Measurements from ENCODE around the gene MIOS. TPM values are rescaled to one million over a fixed set of nuclear protein-coding genes. Genes with fewer than 3 reads are reported as not detected.
A peak's percentile ranks its signal among the peaks of the same experiment; 100 is the strongest.
"Not testable (repeated sequence)": the region's sequence is repeated elsewhere in the genome, so short reads cannot be mapped to it uniquely, and the experiment has no call there.

The MIOS gene
- total and polyA plus RNA-seq, 3 experiments from 2014 or later, result 18.8 to 38.7 (median 38.2) TPM

GRCh38 chr7:7557252-7557651 lies 9.4 kb upstream of the MIOS start:
- no peak overlapping the region for H3K4me3 ChIP-seq (ENCODE audit: low read length)
- Mint-ChIP-seq H3K27me3 (peaks cover 0 to 7% of the 10 kb centered on the region in 2 donors), H3K27ac (no peak overlapping the region), H3K4me1 (no peaks in the 10 kb centered on the region), H3K9me3 (peaks cover 6 to 18% (median 14%) of the 10 kb centered on the region in 5 donors), H3K4me3 (no peak overlapping the region), H3K36me3 (peaks cover 6 to 31% (median 8%) of the 10 kb centered on the region in 3 donors)
- H3K27me3 ChIP-seq (ENCODE audit: insufficient read depth, low read length, poor library complexity, severe bottlenecking), result no peaks in the 10 kb centered on the region
- CTCF ChIA-PET, result no interaction called here
- H3K9me3 ChIP-seq (ENCODE audit: low read length), result no peaks in the 10 kb centered on the region
- POLR2A ChIA-PET, result no interaction called here
- no peaks in the 10 kb centered on the region for H3K36me3 ChIP-seq (ENCODE audit: insufficient read depth, low read length)
- no peak for DNase-seq
- no peaks in the 10 kb centered on the region for H3K4me1 ChIP-seq (ENCODE audit: insufficient read depth, low read length)
- no peak overlapping the region for H3K27ac ChIP-seq (ENCODE audit: low read depth, low read length)

- H3K4me3 Mint-ChIP-seq; H3K9me3 ChIP-seq (ENCODE audit: low read length); H3K4me1 Mint-ChIP-seq; H3K27me3 Mint-ChIP-seq; H3K36me3 ChIP-seq (ENCODE audit: insufficient read depth, low read length); H3K27ac Mint-ChIP-seq; POLR2A ChIA-PET; H3K4me3 ChIP-seq (ENCODE audit: low read length); DNase-seq; H3K27me3 ChIP-seq (ENCODE audit: insufficient read depth, low read length, poor library complexity, severe bottlenecking); CTCF ChIA-PET; H3K27ac ChIP-seq (ENCODE audit: low read depth, low read length): not testable (repeated sequence)
- peaks cover 18% of the 10 kb centered on the region for H3K4me1 ChIP-seq (ENCODE audit: insufficient read depth, low read length)
- Mint-ChIP-seq H3K9me3 (peaks cover 6 to 18% (median 14%) of the 10 kb centered on the region in 5 donors), H3K36me3 (peaks cover 3 to 31% (median 8%) of the 10 kb centered on the region in 3 donors)
These were observed 5.1 kb upstream of the MIOS start for GRCh38 chr7:7561591-7561990.

- H3K36me3 ChIP-seq (ENCODE audit: insufficient read depth, low read length), result no peaks in the 10 kb centered on the region
- Mint-ChIP-seq H3K4me3 (peak overlapping the region in 1 of 7 donors; percentile 5), H3K9me3 (peaks cover 6 to 18% (median 12%) of the 10 kb centered on the region in 5 donors), H3K36me3 (peaks cover 3 to 27% (median 12%) of the 10 kb centered on the region in 3 donors), H3K27ac (no peak overlapping the region), H3K4me1 (peaks cover 3 to 6% (median 6%) of the 10 kb centered on the region in 3 donors), H3K27me3 (peaks cover 0 to 2% of the 10 kb centered on the region in 2 donors)
- H3K27me3 ChIP-seq (ENCODE audit: insufficient read depth, low read length, poor library complexity, severe bottlenecking), result no peaks in the 10 kb centered on the region
- CTCF ChIA-PET, result no interaction called here
- DNase-seq, result no peak
- no peaks in the 10 kb centered on the region for H3K9me3 ChIP-seq (ENCODE audit: low read length)
- H3K4me1 ChIP-seq (ENCODE audit: insufficient read depth, low read length), result peaks cover 21% of the 10 kb centered on the region
- no peak overlapping the region for H3K27ac ChIP-seq (ENCODE audit: low read depth, low read length)
- no peak overlapping the region for H3K4me3 ChIP-seq (ENCODE audit: low read length)
- POLR2A ChIA-PET, result no interaction called here
These were observed 3.9 kb upstream of the MIOS start for GRCh38 chr7:7562736-7563135.

- Mint-ChIP-seq H3K4me1 (peaks cover 8 to 11% (median 11%) of the 10 kb centered on the region in 3 donors), H3K36me3 (peaks cover 3 to 22% (median 12%) of the 10 kb centered on the region in 3 donors), H3K9me3 (peaks cover 6 to 16% (median 8%) of the 10 kb centered on the region in 5 donors), H3K4me3 (peak overlapping the region in 2 of 7 donors; percentile 13 to 45), H3K27ac (no peak overlapping the region), H3K27me3 (no peaks in the 10 kb centered on the region)
- H3K27ac ChIP-seq (ENCODE audit: low read depth, low read length), result no peak overlapping the region
- no peak overlapping the region for H3K4me3 ChIP-seq (ENCODE audit: low read length)
- H3K27me3 ChIP-seq (ENCODE audit: insufficient read depth, low read length, poor library complexity, severe bottlenecking), result no peaks in the 10 kb centered on the region
- no peaks in the 10 kb centered on the region for H3K36me3 ChIP-seq (ENCODE audit: insufficient read depth, low read length)
- ChIA-PET POLR2A (no interaction called here), CTCF (no interaction called here)
- DNase-seq, result no peak
- no peaks in the 10 kb centered on the region for H3K9me3 ChIP-seq (ENCODE audit: low read length)
- H3K4me1 ChIP-seq (ENCODE audit: insufficient read depth, low read length), result peaks cover 26% of the 10 kb centered on the region
These were observed 3.4 kb upstream of the MIOS start for GRCh38 chr7:7563269-7563668.

GRCh38 chr7:7563813-7564212 lies 2.9 kb upstream of the MIOS start:
- Mint-ChIP-seq H3K9me3 (peaks cover 2 to 11% (median 4%) of the 10 kb centered on the region in 5 donors), H3K4me3 (peak overlapping the region in 1 of 7 donors; percentile 45), H3K27ac (no peak overlapping the region), H3K27me3 (no peaks in the 10 kb centered on the region), H3K36me3 (peaks cover 3 to 16% (median 8%) of the 10 kb centered on the region in 3 donors), H3K4me1 (peaks cover 14 to 17% (median 16%) of the 10 kb centered on the region in 3 donors)
- DNase-seq, result no peak
- Histone ChIP-seq H3K27me3 (ENCODE audit: insufficient read depth, low read length, poor library complexity, severe bottlenecking) (no peaks in the 10 kb centered on the region), H3K27ac (ENCODE audit: low read depth, low read length) (no peak overlapping the region), H3K9me3 (ENCODE audit: low read length) (no peaks in the 10 kb centered on the region), H3K36me3 (ENCODE audit: insufficient read depth, low read length) (no peaks in the 10 kb centered on the region), H3K4me1 (ENCODE audit: insufficient read depth, low read length) (peaks cover 32% of the 10 kb centered on the region), H3K4me3 (ENCODE audit: low read length) (no peak overlapping the region)
- POLR2A ChIA-PET, result no interaction called here
- CTCF ChIA-PET, result no interaction called here

GRCh38 chr7:7564323-7564780 lies 2.3 kb upstream of the MIOS start:
- POLR2A ChIA-PET, result no interaction called here

GRCh38 chr7:7565018-7565680 lies 1.5 kb upstream of the MIOS start:
- Histone ChIP-seq H3K27me3 (ENCODE audit: insufficient read depth, low read length, poor library complexity, severe bottlenecking) (no peaks in the 10 kb centered on the region), H3K36me3 (ENCODE audit: insufficient read depth, low read length) (no peaks in the 10 kb centered on the region), H3K4me1 (ENCODE audit: insufficient read depth, low read length) (peaks cover 41% of the 10 kb centered on the region), H3K4me3 (ENCODE audit: low read length) (no peak overlapping the region), H3K27ac (ENCODE audit: low read depth, low read length) (no peak overlapping the region), H3K9me3 (ENCODE audit: low read length) (no peaks in the 10 kb centered on the region)
- Mint-ChIP-seq H3K9me3 (no peaks in the 10 kb centered on the region), H3K4me1 (peaks cover 27 to 30% (median 30%) of the 10 kb centered on the region in 3 donors), H3K27ac (no peak overlapping the region), H3K36me3 (peaks cover 2 to 3% (median 3%) of the 10 kb centered on the region in 3 donors), H3K27me3 (no peaks in the 10 kb centered on the region), H3K4me3 (no peak overlapping the region)
- DNase-seq, result no peak
- POLR2A ChIA-PET, result no interaction called here
- CTCF ChIA-PET, result interaction anchor here (1.1 kb wide), 1 partner anchor 10 kb away, joined by 3 read pairs; no protein-coding TSS in a partner anchor

More at GRCh38 chr7:7564323-7564780, 2.3 kb upstream of the MIOS start:
- H3K4me3 Mint-ChIP-seq, result no peak overlapping the region
- DNase-seq, result no peak
- H3K36me3 Mint-ChIP-seq, result peaks cover 0 to 11% (median 6%) of the 10 kb centered on the region in 3 donors
- Histone ChIP-seq H3K9me3 (ENCODE audit: low read length) (no peaks in the 10 kb centered on the region), H3K4me3 (ENCODE audit: low read length) (no peak overlapping the region), H3K36me3 (ENCODE audit: insufficient read depth, low read length) (no peaks in the 10 kb centered on the region), H3K27ac (ENCODE audit: low read depth, low read length) (no peak overlapping the region), H3K27me3 (ENCODE audit: insufficient read depth, low read length, poor library complexity, severe bottlenecking) (no peaks in the 10 kb centered on the region), H3K4me1 (ENCODE audit: insufficient read depth, low read length) (peaks cover 37% of the 10 kb centered on the region)
- no peak overlapping the region for H3K27ac Mint-ChIP-seq
- H3K27me3 Mint-ChIP-seq, result no peaks in the 10 kb centered on the region
- peaks cover 0 to 5% (median 0%) of the 10 kb centered on the region in 5 donors for H3K9me3 Mint-ChIP-seq
- peaks cover 19 to 22% (median 22%) of the 10 kb centered on the region in 3 donors for H3K4me1 Mint-ChIP-seq
- CTCF ChIA-PET, result interaction anchor here (1.1 kb wide), 1 partner anchor 9 kb away, joined by 3 read pairs; no protein-coding TSS in a partner anchor

GRCh38 chr7:7565746-7566650 lies 686 bp upstream of the MIOS start:
- peak overlapping the region; percentile 77 for H3K27ac ChIP-seq (ENCODE audit: low read depth, low read length)
- H3K27me3 ChIP-seq (ENCODE audit: insufficient read depth, low read length, poor library complexity, severe bottlenecking), result no peaks in the 10 kb centered on the region
- DNase-seq, result no peak
- Mint-ChIP-seq H3K27me3 (no peaks in the 10 kb centered on the region), H3K27ac (no peak overlapping the region), H3K4me1 (peaks cover 33 to 39% (median 38%) of the 10 kb centered on the region in 3 donors), H3K4me3 (no peak overlapping the region), H3K36me3 (peaks cover 0 to 3% (median 2%) of the 10 kb centered on the region in 3 donors), H3K9me3 (no peaks in the 10 kb centered on the region)
- H3K9me3 ChIP-seq (ENCODE audit: low read length), result no peaks in the 10 kb centered on the region
- H3K36me3 ChIP-seq (ENCODE audit: insufficient read depth, low read length), result no peaks in the 10 kb centered on the region
- POLR2A ChIA-PET, result interaction anchor here (0.6 kb wide), 1 partner anchor 50 kb away, joined by 3 read pairs; no protein-coding TSS in a partner anchor
- peak overlapping the region; percentile 57 for H3K4me3 ChIP-seq (ENCODE audit: low read length)
- CTCF ChIA-PET, result no interaction called here
- peaks cover 46% of the 10 kb centered on the region for H3K4me1 ChIP-seq (ENCODE audit: insufficient read depth, low read length)
